IPS-NIHi7 (cell line): Measurements from ENCODE around the gene SLC25A23.

ENCODE experiments used
- DNase-seq: peaks from one replicate; pipeline ENCODE4 v3.0.0; 2012; ENCODE audit warnings: mixed read lengths; ENCODE audit errors: extremely low spot score

Gene SLC25A23

GRCh38 chr19:6424939-6425731 is 34.5 kb downstream of the SLC25A23 start:
- DNase-seq, result peak; percentile 98

GRCh38 chr19:6424195-6424938 is 35.2 kb downstream of the SLC25A23 start, which contains the start of gene KHSRP:
Gene KHSRP, minus strand, starts transcription at chr19:6424811. Its CDS starts 110 bp downstream, at chr19:6424701.
- peak; percentile 46 for DNase-seq

- peak; percentile 78 for DNase-seq
Observed at GRCh38 chr19:6423499-6424194, 35.9 kb downstream of the SLC25A23 start.

- no peak for DNase-seq
Observed at GRCh38 chr19:6421075-6422014, 38.2 kb downstream of the SLC25A23 start.

GRCh38 chr19:6418562-6418932 is 41.0 kb downstream of the SLC25A23 start:
- DNase-seq, result no peak

GRCh38 chr19:6417713-6418561 is 41.7 kb downstream of the SLC25A23 start:
- peak; percentile 49 for DNase-seq

- no peak for DNase-seq
Observed at GRCh38 chr19:6416658-6417405, 42.8 kb downstream of the SLC25A23 start.

- DNase-seq, result no peak
Observed at GRCh38 chr19:6415591-6416190, 43.9 kb downstream of the SLC25A23 start.

GRCh38 chr19:6414793-6415590 is 44.6 kb downstream of the SLC25A23 start:
- no peak for DNase-seq

- peak; percentile 31 for DNase-seq
Observed at GRCh38 chr19:6413721-6414643, 45.6 kb downstream of the SLC25A23 start.

- no peak for DNase-seq
Observed at GRCh38 chr19:6413291-6413690, 46.3 kb downstream of the SLC25A23 start.

- peak; percentile 89 for DNase-seq
Observed at GRCh38 chr19:6412447-6413091, 47.0 kb downstream of the SLC25A23 start.

- no peak for DNase-seq
Observed at GRCh38 chr19:6412061-6412446, 47.5 kb downstream of the SLC25A23 start.

- no peak for DNase-seq
Observed at GRCh38 chr19:6409346-6409745, 50.2 kb downstream of the SLC25A23 start.

- no peak for DNase-seq
Observed at GRCh38 chr19:6406401-6406800, 53.2 kb downstream of the SLC25A23 start.

- DNase-seq, result no peak
Observed at GRCh38 chr19:6402837-6403608, 56.6 kb downstream of the SLC25A23 start.
